Measurements from ENCODE around the gene TRMU. TPM values are rescaled to one million over a fixed set of nuclear protein-coding genes. Genes with fewer than 3 reads are reported as not detected.
"Not testable (repeated sequence)": the region's sequence is repeated elsewhere in the genome, so short reads cannot be mapped to it uniquely, and the experiment has no call there.

TRMU gene
- total and polyA plus RNA-seq, 2 of the 8 experiments (the other 6 are each of a cell fraction or from before 2014, with no cell fraction given): 43.4 to 70.6 TPM

DNA sequence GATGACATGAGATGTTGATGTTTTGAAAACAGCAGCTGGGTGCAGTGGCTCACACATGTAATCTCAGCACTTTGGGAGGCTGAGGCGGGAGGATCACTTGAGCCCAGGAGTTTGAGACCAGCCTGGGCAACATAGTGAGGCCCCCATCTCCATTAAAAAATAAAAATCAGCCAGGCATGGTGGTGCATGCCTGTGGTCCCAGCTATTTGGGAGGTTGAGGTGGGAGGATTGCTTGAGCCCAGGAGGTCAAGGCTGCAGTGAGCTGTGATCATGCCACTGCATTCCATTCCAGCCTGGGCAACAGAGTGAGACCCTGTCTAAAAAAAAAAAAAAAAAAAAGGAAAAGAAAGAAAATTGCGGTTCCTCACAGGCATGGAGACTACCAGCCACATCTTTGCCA lies 22.7 kb upstream of the TRMU start:
- not testable (repeated sequence) for H3K9ac ChIP-seq (replicated peaks in 1 of 4; ENCODE audit: extremely low read depth in 1 of 4, low read depth in 3 of 4, low read length in 3 of 4); H3K23me2 ChIP-seq (ENCODE audit: low read depth, low read length); H4K91ac ChIP-seq (replicated peaks; ENCODE audit: insufficient read length, low read length); H3K79me1 ChIP-seq (ENCODE audit: low read depth, low read length); H2AK5ac ChIP-seq (ENCODE audit: low read depth, low read length); H2BK120ac ChIP-seq (replicated peaks; ENCODE audit: low read depth, low read length); H3K4me2 ChIP-seq (ENCODE audit: insufficient read depth in 1 of 2, low read depth in 2 of 2, low read length in 2 of 2); H2BK5ac ChIP-seq (ENCODE audit: low read depth, low read length); H3K56ac ChIP-seq (replicated peaks; ENCODE audit: insufficient read length, low read depth, low read length); H3K4me3 ChIP-seq (ENCODE audit: extremely low read depth in 1 of 4, insufficient read depth in 2 of 4, low read depth in 3 of 4, low read length in 4 of 4); H3K79me2 ChIP-seq (ENCODE audit: control insufficient read depth in 1 of 2, insufficient read depth in 2 of 2, low read length in 2 of 2); H2AFZ ChIP-seq (ENCODE audit: low read length); FAIRE-seq; H4K5ac ChIP-seq (ENCODE audit: insufficient read length, low read depth, low read length); H4K20me1 ChIP-seq (replicated peaks in 1 of 2; ENCODE audit: control insufficient read depth in 1 of 2, insufficient read depth in 2 of 2, low read length in 2 of 2); H3K4ac ChIP-seq (replicated peaks; ENCODE audit: insufficient read length, low read depth, low read length); H3K23ac ChIP-seq (ENCODE audit: insufficient read length); H2BK20ac ChIP-seq (ENCODE audit: low read length); DNase-seq (ENCODE audit: low read depth in 1 of 2, low spot score in 2 of 2); H3K14ac ChIP-seq (ENCODE audit: insufficient read length); H3K27me3 ChIP-seq (replicated peaks in 1 of 4; ENCODE audit: control insufficient read depth in 3 of 4, extremely low read depth in 1 of 4, insufficient read depth in 3 of 4, low read length in 3 of 4); H4K8ac ChIP-seq (ENCODE audit: extremely low read depth, insufficient read depth, low read length); H3K9me3 ChIP-seq (ENCODE audit: insufficient read depth in 2 of 2, low read depth in 1 of 2, low read length in 1 of 2); H2BK12ac ChIP-seq (ENCODE audit: low read depth, low read length); H3K27ac ChIP-seq (ENCODE audit: low read depth, low read length); H3K4me1 ChIP-seq (replicated peaks in 1 of 4; ENCODE audit: control insufficient read depth in 3 of 4, insufficient read depth in 4 of 4, low read length in 3 of 4); H3K18ac ChIP-seq (ENCODE audit: extremely low read depth, low read length); H2BK15ac ChIP-seq (ENCODE audit: low read length)
- 100% methylated on average over 1 of the region's 2 CpGs; no CpG with 5 or more reads in 1 of the 2 experiments for WGBS, 2 experiments (ENCODE audit: extremely low coverage in 1 of 2, insufficient coverage in 1 of 2, insufficient read length in 1 of 2, insufficient replicate concordance in 2 of 2, low coverage in 1 of 2, low lambda C conversion rate in 2 of 2, missing lambda C conversion rate in 1 of 2)
- ChIA-PET CTCF (ENCODE audit: partially characterized antibody) (interaction anchor here (0.9 to 2.7 kb wide), 6 partner anchors 9 to 196 kb away, joined by 3 to 11 read pairs (median 4); partner anchors contain the start of gene PKDREJ), POLR2A (ENCODE audit: partially characterized antibody) (interaction anchor here (0.8 to 2.5 kb wide), 3 partner anchors 16 to 324 kb away, joined by 3 to 10 read pairs (median 3); partner anchors contain the start of gene GTSE1)
- H3K36me3 ChIP-seq (ENCODE audit: control insufficient read depth in 2 of 4, insufficient read depth in 4 of 4, low read length in 3 of 4): peaks cover 11 to 35% (median 18%) of the 10 kb centered on the region in 4 experiments
